NCI-H446 (cell line): ENCODE data around the gene MINDY3.
"Not testable (repeated sequence)": the region's sequence is repeated elsewhere in the genome, so short reads cannot be mapped to it uniquely, and the experiment has no call there.

Experiments
- DNase-seq, 2 experiments: peaks; one replicate each; lab custom pipeline; 2025; lab: John Stamatoyannopoulos, UW

Gene MINDY3

GRCh38 chr10:15780353-15781135, 79.8 kb downstream of the MINDY3 start:
- no peak for DNase-seq

DNA sequence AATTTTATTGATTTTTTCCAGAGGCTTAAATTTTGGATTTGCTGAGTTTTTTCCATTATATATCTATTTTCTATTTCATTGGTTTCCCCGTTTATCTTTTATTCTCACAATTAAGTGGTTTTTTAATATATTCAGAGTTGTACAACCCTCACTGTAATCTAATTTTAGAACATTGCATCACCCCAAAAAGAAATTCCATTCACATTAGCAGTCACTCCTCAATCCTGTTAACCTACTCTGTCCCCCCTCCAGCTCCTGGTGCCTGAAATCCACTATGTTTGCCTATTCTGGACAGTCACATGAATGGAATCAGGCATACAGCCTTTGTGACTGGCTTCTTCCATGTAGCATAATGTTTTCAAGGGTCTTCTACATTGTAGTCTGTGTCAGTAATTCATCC, 84.8 kb downstream of the MINDY3 start:
- no peak for DNase-seq

- not testable (repeated sequence) for DNase-seq
Measured at GRCh38 chr10:15774534-15774933, 85.8 kb downstream of the MINDY3 start.

- DNase-seq = no peak
Measured at GRCh38 chr10:15764892-15765454, 95.3 kb downstream of the MINDY3 start.

DNA sequence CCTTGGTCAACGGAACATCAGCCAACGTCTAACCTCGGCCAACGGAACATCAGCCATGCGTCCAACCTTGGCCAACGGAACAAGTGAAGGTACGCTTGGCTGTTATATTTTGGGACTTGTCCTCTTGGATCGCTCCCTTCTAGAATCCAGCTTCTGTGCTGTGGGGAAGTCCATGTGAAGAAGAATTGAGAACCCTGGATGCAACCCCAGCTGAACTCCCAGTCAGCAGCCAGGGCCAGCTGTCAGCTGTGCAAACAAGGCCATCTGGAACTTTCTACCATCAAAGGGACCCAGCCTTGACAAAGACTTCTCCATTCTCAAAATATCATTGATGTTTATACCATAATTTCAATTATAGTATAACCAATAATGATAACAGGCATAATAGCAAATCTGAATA, 97.3 kb downstream of the MINDY3 start:
- peak in 1 of 2 experiments; percentile 45 for DNase-seq

GRCh38 chr10:15762239-15762638, 98.1 kb downstream of the MINDY3 start:
- DNase-seq = not testable (repeated sequence)

GRCh38 chr10:15761224-15761623, 99.1 kb downstream of the MINDY3 start:
- DNase-seq = not testable (repeated sequence)

GRCh38 chr10:15760681-15761080, 99.6 kb downstream of the MINDY3 start:
- no peak for DNase-seq

GRCh38 chr10:15759265-15759664, 101.0 kb downstream of the MINDY3 start:
- no peak for DNase-seq

GRCh38 chr10:15758618-15759017, 101.7 kb downstream of the MINDY3 start:
- DNase-seq = no peak

DNA sequence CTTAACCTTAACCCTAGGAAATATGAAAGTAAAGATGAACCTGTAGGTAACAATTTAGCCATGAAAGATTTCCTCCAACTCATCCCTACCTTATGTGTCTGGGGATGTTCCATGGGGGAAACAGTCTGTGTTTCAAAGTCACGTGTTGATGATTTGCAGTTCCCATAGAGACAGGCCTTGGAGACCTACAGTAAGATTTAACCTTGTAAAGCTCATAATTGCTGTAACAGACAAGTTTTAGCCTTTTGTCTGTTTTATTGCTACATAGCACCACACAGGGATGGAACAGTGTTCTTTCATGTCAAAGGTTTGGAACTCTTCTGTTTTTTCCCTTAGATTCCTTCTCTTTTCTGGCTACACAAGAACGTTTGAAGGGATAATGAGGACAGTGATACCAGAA, 105.4 kb downstream of the MINDY3 start:
- no peak for DNase-seq

DNA sequence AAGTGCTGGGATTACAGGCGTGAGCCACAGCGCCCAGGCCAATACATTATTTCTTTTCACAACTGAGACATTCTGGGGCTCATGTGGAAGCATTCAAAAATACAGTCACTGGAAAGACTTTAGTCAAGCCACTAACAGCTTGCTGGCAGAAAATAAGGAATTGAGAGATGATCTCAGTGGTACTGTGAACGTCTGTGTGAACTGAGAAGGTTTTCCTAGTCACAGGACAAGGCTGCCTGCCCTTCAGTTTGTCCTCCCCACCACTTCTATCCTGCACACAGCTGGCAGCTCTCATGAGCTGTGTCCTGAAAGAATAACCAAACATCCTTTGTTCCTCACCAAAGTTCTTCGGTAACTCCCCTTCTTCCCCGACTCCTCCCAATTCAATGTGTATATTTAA, 109.3 kb downstream of the MINDY3 start:
- no peak for DNase-seq

DNA sequence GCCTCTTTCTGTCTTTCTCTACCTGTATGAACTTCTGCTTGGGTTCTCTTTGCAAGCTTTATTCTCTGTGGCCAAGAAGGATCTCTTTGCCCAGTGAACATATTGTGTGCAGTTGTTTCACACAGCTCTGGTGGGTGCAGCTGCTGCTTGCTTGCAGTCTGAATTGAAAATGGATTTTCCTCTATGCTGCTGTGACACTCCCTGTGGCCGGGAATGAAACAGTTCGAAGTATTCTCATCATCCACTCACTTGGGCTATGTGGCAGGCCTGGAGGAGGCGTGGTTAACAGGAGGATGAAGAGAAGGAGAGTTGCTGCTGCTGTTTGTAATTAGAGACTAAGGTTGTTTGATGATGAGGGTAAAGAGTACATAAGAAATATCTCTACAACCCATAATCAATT, 112.2 kb downstream of the MINDY3 start:
- no peak for DNase-seq

DNA sequence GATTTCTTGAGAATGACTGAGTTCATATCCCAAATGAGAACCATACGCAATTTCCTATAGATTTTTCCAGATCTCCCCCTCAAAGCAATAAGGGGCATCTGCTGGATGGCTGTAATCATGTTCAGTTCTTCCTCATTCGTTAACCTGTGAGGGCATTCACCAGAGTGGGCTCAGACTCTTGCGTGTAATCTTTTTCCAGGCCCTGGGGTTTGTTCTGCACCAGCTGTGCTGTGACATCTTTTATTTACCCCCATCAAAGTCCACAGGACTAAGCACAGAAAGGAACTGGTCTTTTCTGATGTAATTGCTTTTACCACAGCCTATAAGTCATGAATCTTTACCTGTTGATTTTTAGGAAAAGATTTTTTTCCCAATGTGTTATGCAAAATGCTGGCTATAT, 112.7 kb downstream of the MINDY3 start:
- no peak for DNase-seq

GRCh38 chr10:15745751-15746150, 114.6 kb downstream of the MINDY3 start:
- peak in 1 of 2 experiments; percentile 35 for DNase-seq

DNA sequence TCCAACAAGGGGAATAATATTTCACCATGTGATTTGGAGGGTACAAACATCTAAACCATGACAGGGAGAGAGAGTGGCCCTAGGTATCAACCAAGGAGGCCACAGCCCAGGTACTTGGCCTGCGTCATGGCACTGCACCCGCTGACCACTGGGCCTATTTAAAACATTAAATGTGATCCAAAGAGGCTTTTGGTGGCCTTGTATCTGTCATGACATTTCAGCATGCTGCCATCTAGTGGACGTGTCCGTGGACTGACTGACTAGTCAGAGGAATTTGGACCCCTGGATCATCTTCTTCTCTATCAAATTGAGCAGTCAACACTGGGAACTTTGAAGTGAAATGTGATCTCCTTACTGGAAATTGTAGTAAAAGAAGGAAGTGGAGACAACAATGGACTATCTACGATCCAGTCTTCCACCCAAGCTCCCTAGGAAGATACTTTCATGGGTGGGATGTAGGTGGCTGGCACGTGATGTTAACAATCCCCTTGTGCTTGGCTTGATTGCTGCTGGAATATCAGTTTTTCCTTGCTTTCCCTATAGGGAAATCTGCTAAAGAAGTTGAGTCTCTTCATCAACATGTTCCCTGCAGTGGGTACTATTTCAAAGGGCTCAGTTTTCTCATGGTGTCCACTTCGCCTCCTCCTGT, 116.0 kb downstream of the MINDY3 start:
- DNase-seq = peak; percentile 57 to 71

DNA sequence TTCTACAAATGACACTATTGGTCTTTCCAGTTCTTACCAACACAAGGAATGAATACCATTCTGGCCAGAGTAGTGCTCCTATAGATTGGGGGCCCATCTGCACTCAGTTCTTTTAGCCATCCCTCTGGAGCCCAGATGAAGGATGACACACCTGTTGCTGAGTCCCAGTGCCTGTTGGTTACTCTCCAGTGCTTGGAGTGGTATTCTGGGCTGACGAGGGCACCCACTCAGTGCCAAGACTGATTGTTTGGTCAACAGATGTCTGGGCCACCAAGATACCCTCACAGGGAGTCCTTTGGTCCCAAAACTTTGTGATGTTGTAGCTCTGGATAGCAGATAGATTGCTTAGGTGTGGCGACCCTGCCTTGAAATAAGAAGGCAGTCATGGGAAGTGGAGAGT, 116.9 kb downstream of the MINDY3 start:
- DNase-seq = no peak

DNA sequence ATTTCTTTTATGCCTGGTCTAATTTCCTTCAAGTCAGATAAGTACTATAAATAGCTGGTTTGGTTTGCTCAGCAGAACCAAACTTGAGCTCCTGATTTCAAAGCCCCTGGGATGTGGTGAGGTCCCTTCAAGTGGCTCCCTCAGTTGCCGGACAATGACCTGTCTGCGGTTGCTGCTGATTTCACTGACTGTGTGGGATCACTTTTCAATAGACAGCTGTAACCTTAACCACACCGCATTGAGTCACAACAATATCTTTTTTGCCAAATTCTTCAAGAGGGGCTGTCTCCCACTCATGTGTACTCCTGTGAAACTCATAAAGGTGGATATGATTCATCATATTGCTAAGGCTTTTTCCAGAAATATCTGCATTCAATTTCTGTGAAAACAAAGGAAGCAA, 117.5 kb downstream of the MINDY3 start:
- DNase-seq = no peak

- no peak for DNase-seq
Measured at GRCh38 chr10:15742102-15742501, 118.2 kb downstream of the MINDY3 start.

DNA sequence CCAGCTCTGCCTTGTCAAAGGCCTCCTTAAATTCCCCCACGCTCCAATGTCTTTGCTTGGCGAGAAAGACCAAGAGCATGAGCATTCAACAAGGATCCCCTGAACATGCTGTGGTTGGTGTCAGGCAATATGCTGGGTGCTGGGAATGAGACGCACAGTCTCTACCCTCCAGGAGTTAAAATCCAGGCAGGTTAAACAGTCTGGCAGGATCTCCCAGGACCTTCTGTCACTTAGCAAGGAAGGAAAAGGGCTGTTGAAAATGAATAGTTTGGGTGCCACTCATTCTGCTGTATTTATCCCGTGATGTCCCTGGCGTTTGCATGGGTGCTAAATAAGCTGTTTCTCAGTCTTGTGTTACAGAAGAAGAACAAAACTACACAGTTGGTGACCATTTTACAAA, 118.7 kb downstream of the MINDY3 start:
- no peak for DNase-seq

- DNase-seq = no peak
Measured at GRCh38 chr10:15740261-15740660, 120.0 kb downstream of the MINDY3 start.

- no peak for DNase-seq
Measured at GRCh38 chr10:15739254-15739970, 120.9 kb downstream of the MINDY3 start.
